KMS-11 (cell line): ENCODE results near the gene ZNF219.

Experiments
- H2AFZ ChIP-seq: fragments of 200-600 bp; sonication (generic); 2 replicates; pipeline ENCODE4 v1.6.1; 2016; ENCODE audit warnings: antibody characterized with exemption, mixed run types, low read depth
- H3K27ac ChIP-seq: fragments of 200-600 bp; sonication (generic); 2 replicates; pipeline ENCODE4 v1.6.1; 2016; ENCODE audit warnings: mild to moderate bottlenecking, mixed run types
- H3K27me3 ChIP-seq: fragments of 200-600 bp; sonication (generic); 2 replicates; pipeline ENCODE4 v1.6.1; 2017; ENCODE audit warnings: mild to moderate bottlenecking, low read depth, mixed run types, moderate library complexity; ENCODE audit not compliant: insufficient read depth
- H3K36me3 ChIP-seq: fragments of 200-600 bp; sonication (generic); 2 replicates; pipeline ENCODE4 v1.6.1; 2017; ENCODE audit warnings: mild to moderate bottlenecking, mixed run types; ENCODE audit not compliant: insufficient read depth
- H3K4me1 ChIP-seq: fragments of 200-600 bp; sonication (generic); 2 replicates; pipeline ENCODE4 v1.6.1; 2016; ENCODE audit warnings: mild to moderate bottlenecking, low read depth, mixed run types; ENCODE audit not compliant: poor library complexity, severe bottlenecking
- H3K4me2 ChIP-seq: fragments of 200-600 bp; sonication (generic); 2 replicates; pipeline ENCODE4 v1.7.0; 2016; ENCODE audit warnings: mild to moderate bottlenecking, mixed run types
- H3K4me3 ChIP-seq: fragments of 200-600 bp; sonication (generic); IDR thresholded peaks from 2 replicates; pipeline ENCODE4 v1.6.1; 2017; ENCODE audit warnings: low read depth, low read length, mixed read lengths; ENCODE audit not compliant: insufficient read depth
- H3K79me2 ChIP-seq: fragments of 200-600 bp; sonication (generic); 2 replicates; pipeline ENCODE4 v1.6.1; 2016; ENCODE audit warnings: low read depth, mixed run types; ENCODE audit not compliant: insufficient read depth
- H3K9ac ChIP-seq: fragments of 200-600 bp; sonication (generic); 2 replicates; pipeline ENCODE4 v1.6.1; 2016; ENCODE audit warnings: mild to moderate bottlenecking, mixed run types
- H4K20me1 ChIP-seq: fragments of 200-600 bp; sonication (generic); 2 replicates; pipeline ENCODE4 v1.6.1; 2016; ENCODE audit warnings: mild to moderate bottlenecking, mixed run types; ENCODE audit not compliant: insufficient read depth
- TF ChIP-seq, protein P1 (sequence below): fragments of 200-600 bp; sonication (generic); conservative IDR thresholded peaks from 2 replicates; pipeline ENCODE4 v1.6.1; 2017; ENCODE audit warnings: low read depth, mild to moderate bottlenecking, antibody characterized with exemption, low read length, moderate library complexity, mixed read lengths

The ZNF219 gene

DNA sequence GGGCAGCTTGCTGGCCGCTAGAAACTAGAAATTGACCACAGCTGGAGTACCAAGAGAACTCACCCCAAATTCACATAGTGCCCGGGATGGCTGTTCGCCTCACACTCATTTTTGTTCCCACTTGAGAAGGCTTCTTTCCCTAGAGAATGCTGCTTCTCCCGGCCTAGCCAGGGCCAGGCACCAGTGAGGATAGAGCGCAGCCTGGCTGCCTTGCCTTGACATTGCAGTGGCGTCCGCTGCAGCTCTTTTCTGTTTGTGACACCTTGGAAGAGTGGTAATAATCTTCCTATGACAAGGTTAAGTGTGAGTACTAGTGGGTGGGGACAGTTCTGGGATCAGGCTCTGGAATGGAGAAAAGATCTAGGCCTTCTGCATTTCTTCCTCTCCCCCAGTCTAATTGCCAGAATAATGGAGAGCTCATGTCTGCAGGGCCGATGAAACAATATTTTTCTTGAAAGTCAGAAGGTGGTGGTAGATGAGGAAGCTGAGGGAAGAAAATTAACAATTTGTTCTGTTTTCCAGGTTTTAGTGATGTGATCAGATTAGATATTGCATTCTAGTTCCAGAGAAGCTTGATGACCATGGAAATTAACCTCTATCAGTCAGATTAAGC, 6.1 kb upstream of the ZNF219 start:
- H3K4me1 ChIP-seq: peaks cover 66% of the 10 kb centered on the region
- TF ChIP-seq, protein P1, sequence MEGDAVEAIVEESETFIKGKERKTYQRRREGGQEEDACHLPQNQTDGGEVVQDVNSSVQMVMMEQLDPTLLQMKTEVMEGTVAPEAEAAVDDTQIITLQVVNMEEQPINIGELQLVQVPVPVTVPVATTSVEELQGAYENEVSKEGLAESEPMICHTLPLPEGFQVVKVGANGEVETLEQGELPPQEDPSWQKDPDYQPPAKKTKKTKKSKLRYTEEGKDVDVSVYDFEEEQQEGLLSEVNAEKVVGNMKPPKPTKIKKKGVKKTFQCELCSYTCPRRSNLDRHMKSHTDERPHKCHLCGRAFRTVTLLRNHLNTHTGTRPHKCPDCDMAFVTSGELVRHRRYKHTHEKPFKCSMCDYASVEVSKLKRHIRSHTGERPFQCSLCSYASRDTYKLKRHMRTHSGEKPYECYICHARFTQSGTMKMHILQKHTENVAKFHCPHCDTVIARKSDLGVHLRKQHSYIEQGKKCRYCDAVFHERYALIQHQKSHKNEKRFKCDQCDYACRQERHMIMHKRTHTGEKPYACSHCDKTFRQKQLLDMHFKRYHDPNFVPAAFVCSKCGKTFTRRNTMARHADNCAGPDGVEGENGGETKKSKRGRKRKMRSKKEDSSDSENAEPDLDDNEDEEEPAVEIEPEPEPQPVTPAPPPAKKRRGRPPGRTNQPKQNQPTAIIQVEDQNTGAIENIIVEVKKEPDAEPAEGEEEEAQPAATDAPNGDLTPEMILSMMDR: peak; percentile 66; the same call in 1 of the 2 replicates
- H2AFZ ChIP-seq: peak overlapping the region; percentile 57

DNA sequence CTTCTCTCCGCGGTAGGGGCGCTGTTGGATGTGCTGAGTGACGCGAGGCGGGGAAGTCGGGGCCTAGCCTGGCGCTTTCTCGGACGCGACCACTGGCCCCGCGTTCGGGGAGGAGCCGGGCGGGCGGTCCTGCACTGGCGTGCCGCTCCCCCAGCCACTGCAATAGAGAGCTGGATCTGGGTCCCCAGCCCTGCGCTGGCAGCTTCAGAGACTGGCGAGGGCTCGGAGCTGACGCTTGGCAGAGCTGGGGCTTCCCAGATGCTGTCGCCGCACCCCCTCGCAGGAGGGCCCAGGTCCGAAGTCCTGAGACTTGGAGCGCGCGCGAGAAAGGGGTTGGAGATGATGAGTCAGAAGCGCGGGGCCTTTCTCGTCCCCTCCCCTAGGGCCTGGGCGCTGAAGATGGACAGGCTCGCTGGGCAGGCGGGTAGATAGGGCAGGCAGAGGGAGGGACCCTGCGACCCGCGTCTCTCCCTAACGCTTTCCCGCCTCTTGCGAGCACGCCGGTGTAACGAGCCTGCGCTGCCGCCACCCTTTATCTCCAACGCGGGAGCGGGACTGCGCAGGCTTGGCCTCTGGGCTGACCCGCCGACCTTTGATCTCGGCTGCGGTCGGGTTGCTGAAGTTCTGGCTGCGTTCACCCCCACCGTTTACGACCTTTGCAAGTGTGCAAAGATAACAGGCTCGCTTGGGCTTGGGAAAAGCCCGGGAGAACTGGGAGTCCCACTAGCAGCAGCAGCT, 5.4 kb upstream of the ZNF219 start:
- H3K9ac ChIP-seq: peak overlapping the region; percentile 99
- peak overlapping the region; percentile 57 for H2AFZ ChIP-seq
- no peaks in the 10 kb centered on the region for H4K20me1 ChIP-seq
- H3K27me3 ChIP-seq: no peaks in the 10 kb centered on the region
- H3K4me3 ChIP-seq: no peak overlapping the region
- H3K4me2 ChIP-seq: peak overlapping the region; percentile 73
- no peaks in the 10 kb centered on the region for H3K36me3 ChIP-seq
- TF ChIP-seq, protein P1: no peak; the same call in 1 of the 2 replicates
- peak overlapping the region; percentile 99 for H3K27ac ChIP-seq
- H3K4me1 ChIP-seq: peaks cover 63% of the 10 kb centered on the region
- H3K79me2 ChIP-seq: no peaks in the 10 kb centered on the region

More for the DNA sequence above, 6.1 kb upstream of the ZNF219 start:
- H3K9ac ChIP-seq: peak overlapping the region; percentile 99
- H3K27me3 ChIP-seq: no peaks in the 10 kb centered on the region
- H3K79me2 ChIP-seq: no peaks in the 10 kb centered on the region
- H4K20me1 ChIP-seq: no peaks in the 10 kb centered on the region
- peak overlapping the region; percentile 52 for H3K4me2 ChIP-seq
- H3K27ac ChIP-seq: peak overlapping the region; percentile 99
- no peak overlapping the region for H3K4me3 ChIP-seq
- H3K36me3 ChIP-seq: no peaks in the 10 kb centered on the region

DNA sequence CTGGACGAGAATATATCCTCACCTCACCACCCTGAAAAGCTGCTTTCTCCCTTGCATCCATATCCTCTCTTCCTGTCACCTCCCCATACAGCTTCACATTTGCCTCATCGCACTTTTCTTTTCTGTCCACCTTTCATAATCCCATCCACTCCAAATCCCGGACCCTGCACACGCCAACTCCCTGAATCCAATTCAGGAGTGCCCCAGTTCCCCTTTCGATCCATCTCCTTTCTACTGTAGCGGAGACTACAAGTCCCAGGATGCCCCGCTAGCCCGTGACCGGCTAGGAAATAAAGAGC, 4.9 kb upstream of the ZNF219 start:
- peak overlapping the region; percentile 57; the same call in 1 of the 2 replicates for H2AFZ ChIP-seq
- TF ChIP-seq, protein P1: peak; percentile 65
- peak overlapping the region; percentile 99 for H3K27ac ChIP-seq

DNA sequence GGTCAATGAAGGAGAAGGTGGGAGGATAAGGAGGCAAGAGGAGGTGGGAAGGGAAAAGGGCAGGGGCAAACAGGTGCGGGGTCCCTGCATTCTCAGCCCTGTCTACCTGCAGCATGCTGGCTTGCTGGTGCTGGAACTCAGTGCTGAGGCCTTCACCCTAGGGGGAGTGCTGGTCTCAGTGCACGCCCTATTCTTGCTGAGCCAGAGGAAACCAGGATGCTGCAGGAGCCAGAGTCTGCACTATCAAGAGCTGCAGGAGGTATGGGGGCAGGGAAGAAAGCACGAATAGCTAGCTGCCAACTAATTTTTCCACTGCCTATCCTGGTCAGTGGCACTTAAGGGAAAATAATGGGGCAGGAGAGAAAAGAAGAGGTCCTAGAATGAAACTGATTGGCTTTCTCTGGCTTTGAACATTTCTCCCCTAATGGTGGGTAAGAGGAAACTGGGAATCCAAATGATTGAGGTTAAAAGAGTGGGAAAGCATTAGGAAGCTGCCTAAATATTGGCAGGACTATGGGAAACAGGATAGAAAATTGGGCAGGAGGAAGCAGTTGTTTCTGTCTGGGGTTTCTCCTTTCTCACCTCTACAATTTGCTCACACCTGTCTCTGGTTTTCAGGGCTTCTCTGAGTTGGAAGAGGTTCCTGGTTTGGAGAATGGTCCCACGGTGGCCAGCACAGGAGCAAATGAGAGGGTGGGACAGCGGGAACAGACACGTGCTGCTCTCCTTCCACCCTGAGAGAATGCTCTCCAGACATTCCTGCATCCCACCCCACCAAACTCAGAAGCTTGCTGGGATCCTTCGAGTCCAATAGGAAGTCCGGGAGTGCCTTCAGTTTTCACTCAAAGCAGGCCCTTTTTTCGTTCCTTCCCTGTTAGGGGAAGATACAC, 4.3 kb upstream of the ZNF219 start:
- Histone ChIP-seq H3K9ac (no peak overlapping the region; the same call in 1 of the 2 replicates), H3K4me3 (no peak overlapping the region), H3K4me1 (peaks cover 52% of the 10 kb centered on the region), H2AFZ (peak overlapping the region; percentile 57; the same call in 1 of the 2 replicates), H3K36me3 (no peaks in the 10 kb centered on the region), H3K27me3 (no peaks in the 10 kb centered on the region), H4K20me1 (no peaks in the 10 kb centered on the region), H3K79me2 (no peaks in the 10 kb centered on the region), H3K4me2 (peak overlapping the region; percentile 73), H3K27ac (no peak overlapping the region)
- TF ChIP-seq, protein P1: no peak

More for the DNA sequence above, 4.9 kb upstream of the ZNF219 start:
- H3K4me3 ChIP-seq: no peak overlapping the region
- H4K20me1 ChIP-seq: no peaks in the 10 kb centered on the region
- H3K4me1 ChIP-seq: peaks cover 58% of the 10 kb centered on the region
- no peaks in the 10 kb centered on the region for H3K27me3 ChIP-seq
- H3K4me2 ChIP-seq: peak overlapping the region; percentile 73; the same call in 1 of the 2 replicates
- H3K79me2 ChIP-seq: no peaks in the 10 kb centered on the region
- no peaks in the 10 kb centered on the region for H3K36me3 ChIP-seq
- peak overlapping the region; percentile 99 for H3K9ac ChIP-seq
